B cell (primary cell): ENCODE data around the gene WNT1. TPM values are rescaled to one million over a fixed set of nuclear protein-coding genes. Genes with fewer than 3 reads are reported as not detected.

ENCODE experiments used
- ATAC-seq: fragments of 200-7000 bp; cut with Tn5 transposase; one replicate; pipeline ENCODE4 v1.10.0; 2021; ENCODE audit warnings: low read depth, mild to moderate bottlenecking, moderate number of reproducible peaks, moderate library complexity
- CTCF ChIA-PET: fragments of 350-600 bp; sonication (Branson Sonifier 250); formaldehyde crosslinking; loops from one replicate; lab custom pipeline; 2021; ENCODE audit warnings: antibody characterized with exemption, inconsistent platforms; lab: Charles Lee
- POLR2A ChIA-PET: fragments of 350-600 bp; sonication (Branson Sonifier 250); formaldehyde crosslinking; loops from one replicate; lab custom pipeline; 2021; ENCODE audit warnings: antibody characterized with exemption; lab: Charles Lee
- DNase-seq: peaks from one replicate; pipeline ENCODE4 v3.0.0; 2013
- H2AFZ ChIP-seq: 2 replicates; pipeline ENCODE4 v1.6.1; 2012; ENCODE audit warnings: mild to moderate bottlenecking, low read depth, low read length; ENCODE audit not compliant: insufficient read depth, poor library complexity, severe bottlenecking
- H3K27ac ChIP-seq, 2 donors: 1 replicate in 1 of 2; 2 replicates in 1 of 2; pipeline ENCODE4 v1.5.1; 2012 to 2013; ENCODE audit warnings: low read length in 2 of 2, mild to moderate bottlenecking in 2 of 2, moderate library complexity in 1 of 2
- H3K27me3 ChIP-seq, 4 experiments: fragments of 200-600 bp in 1 of 4; sonication (generic) in 1 of 4; replicated peaks in 1 of 4; 1 replicate in 2 of 4; 2 replicates in 2 of 4; pipeline versions ENCODE4 v1.6.1 to v1.7.0; 2013 to 2016; ENCODE audit warnings: low read length in 3 of 4, mild to moderate bottlenecking in 2 of 4, mixed read lengths in 1 of 4, moderate library complexity in 1 of 4; ENCODE audit not compliant: insufficient read depth in 4 of 4, control insufficient read depth in 3 of 4; ENCODE audit errors: control extremely low read depth in 1 of 4
- H3K36me3 ChIP-seq, 2 experiments: replicated peaks in 1 of 2; 1 replicate in 1 of 2; 2 replicates in 1 of 2; pipeline versions ENCODE4 v1.6.1 to v1.7.1; 2013; ENCODE audit warnings: low read length in 1 of 2; ENCODE audit not compliant: insufficient read depth in 2 of 2, control insufficient read depth in 1 of 2; ENCODE audit errors: control extremely low read depth in 1 of 2, extremely low read depth in 1 of 2
- H3K4me1 ChIP-seq, 2 donors: fragments of 200-600 bp in 1 of 2; sonication (generic) in 1 of 2; 1 replicate in 1 of 2; 2 replicates in 1 of 2; pipeline versions ENCODE4 v1.5.1 to v1.6.1; 2013 to 2017; ENCODE audit warnings: low read length in 2 of 2; ENCODE audit not compliant: control insufficient read depth in 2 of 2, insufficient read depth in 2 of 2
- H3K4me2 ChIP-seq: replicated peaks from 2 replicates; pipeline ENCODE3; 2012; ENCODE audit warnings: mild to moderate bottlenecking, low read depth, low read length; ENCODE audit not compliant: poor library complexity, severe bottlenecking
- H3K4me3 ChIP-seq, 5 experiments: fragments of 200-600 bp in 1 of 5; sonication (generic) in 1 of 5; 1 replicate in 3 of 5; 2 replicates in 2 of 5; pipeline versions ENCODE4 v1.5.1 to v1.7.0; 2011 to 2016; ENCODE audit warnings: low read length in 4 of 5, mild to moderate bottlenecking in 4 of 5, low read depth in 2 of 5, control low read depth in 1 of 5, moderate library complexity in 1 of 5; ENCODE audit not compliant: insufficient read depth in 1 of 5; ENCODE audit errors: control extremely low read depth in 1 of 5, extremely low read depth in 1 of 5
- H3K79me2 ChIP-seq: fragments of 200-600 bp; sonication (generic); one replicate; pipeline ENCODE4 v1.6.0; 2016; ENCODE audit warnings: low read length; ENCODE audit not compliant: control insufficient read depth, insufficient read depth
- H3K9ac ChIP-seq: fragments of 200-600 bp; sonication (generic); 2 replicates; pipeline ENCODE4 v1.6.1; 2017; ENCODE audit warnings: mild to moderate bottlenecking, low read length, moderate library complexity
- H3K9me3 ChIP-seq, 3 donors: one replicate each; pipeline versions ENCODE4 v1.6.1 to v1.7.1; 2013; ENCODE audit warnings: low read length in 2 of 3; ENCODE audit not compliant: control insufficient read depth in 2 of 3, insufficient read depth in 1 of 3; ENCODE audit errors: control extremely low read depth in 1 of 3
- H4K20me1 ChIP-seq: 2 replicates; pipeline ENCODE4 v1.6.0; 2012; ENCODE audit warnings: mild to moderate bottlenecking, low read length; ENCODE audit not compliant: insufficient read depth, control insufficient read depth, poor library complexity, severe bottlenecking
- H3K27ac Mint-ChIP-seq: one replicate; pipeline ENCODE4 v1.8.0; 2021; ENCODE audit warnings: mixed read lengths
- H3K27me3 Mint-ChIP-seq: one replicate; pipeline ENCODE4 v1.8.0; 2021; ENCODE audit warnings: mixed read lengths
- H3K4me1 Mint-ChIP-seq: one replicate; pipeline ENCODE4 v1.8.0; 2021; ENCODE audit warnings: mixed read lengths
- H3K4me3 Mint-ChIP-seq: one replicate; pipeline ENCODE4 v1.8.0; 2021; ENCODE audit warnings: mixed read lengths
- H3K9me3 Mint-ChIP-seq: one replicate; pipeline ENCODE4 v1.8.0; 2022; ENCODE audit warnings: mixed read lengths; ENCODE audit not compliant: insufficient read depth
- CTCF ChIP-seq: fragments of 200-600 bp; IDR thresholded peaks from one replicate; pipeline ENCODE4 v1.8.0; 2022; ENCODE audit warnings: antibody characterized with exemption, mild to moderate bottlenecking
- EZH2 ChIP-seq: IDR thresholded peaks from 2 replicates; pipeline ENCODE4 v1.6.1; 2012; ENCODE audit warnings: borderline replicate concordance, low read depth, mild to moderate bottlenecking, moderate library complexity, low read length; ENCODE audit not compliant: insufficient read depth, poor library complexity, severe bottlenecking
- WGBS: methylation state at CpG from one replicate; pipeline ENCODE4 v1.1.5; 2013; ENCODE audit warnings: missing lambda C conversion rate; ENCODE audit not compliant: insufficient coverage; 5-methylcytosine and 5-hydroxymethylcytosine counted together
- intact Hi-C: fragments of 100-400 bp; cut with micrococcal nuclease; formaldehyde crosslinking; loops from one replicate; pipeline ENCODE4 v1.10.0; 2022
- polyA plus RNA-seq: library from polyadenylated mRNA; depleted of rRNA; stranded (reverse); fragments of >200 nt; gene quantifications from 2 replicates; pipeline ENCODE4 v1.2.3, GENCODE V29; 2012
- total RNA-seq, 2 donors: library from RNA; stranded (reverse); fragments of 120-200 nt in 1 of 2; gene quantifications; 1 replicate in 1 of 2; 2 replicates in 1 of 2; pipeline versions ENCODE4 v1.2.3 to v1.2.4, GENCODE V29; 2013 to 2022

The WNT1 gene
- total and polyA plus RNA-seq, 2 donors (not counting 1 experiment from before 2014, with no cell fraction given) = 0.55 TPM; not detected in 1

- H3K4me3 Mint-ChIP-seq = no peak overlapping the region
Observed at GRCh38 chr12:49027846-49028555, 49.9 kb downstream of the WNT1 start.

More at GRCh38 chr12:49027846-49028555, 49.9 kb downstream of the WNT1 start:
- Histone ChIP-seq H3K27ac (no peak overlapping the region), H3K27me3 (no peaks in the 10 kb centered on the region), H3K4me1 (no peaks in the 10 kb centered on the region), H3K9ac (no peak overlapping the region), H2AFZ (no peak overlapping the region), H3K36me3 (peaks cover 2 to 73% of the 10 kb centered on the region in 2 experiments), H3K9me3 (no peaks in the 10 kb centered on the region), H4K20me1 (peaks cover 12% of the 10 kb centered on the region), H3K4me3 (no peak overlapping the region), H3K79me2 (peaks cover 15% of the 10 kb centered on the region), H3K4me2 (no peak overlapping the region)
- no peaks in the 10 kb centered on the region for H3K4me1 Mint-ChIP-seq
- no peak for TF ChIP-seq EZH2
- no peak for TF ChIP-seq CTCF
- no peak overlapping the region for H3K27ac Mint-ChIP-seq
- 96% methylated on average over 6 of the region's 9 CpGs for WGBS
- H3K27me3 Mint-ChIP-seq = no peaks in the 10 kb centered on the region
- ChIA-PET POLR2A (interaction anchor here (0.7 kb wide), 1 partner anchor 9 kb away, joined by 3 read pairs; no protein-coding TSS in a partner anchor), CTCF (interaction anchor here (1.0 to 1.7 kb wide), 3 partner anchors 31 to 160 kb away, joined by 3 to 9 read pairs (median 3); no protein-coding TSS in a partner anchor)
- intact Hi-C loops = no loop called here
- ATAC-seq = no peak
- no peak for DNase-seq
- H3K9me3 Mint-ChIP-seq = no peaks in the 10 kb centered on the region
